ENCODE results near the gene DYNC1LI2. TPM values are rescaled to one million over a fixed set of nuclear protein-coding genes. Genes with fewer than 3 reads are reported as not detected.

Gene DYNC1LI2
- total and polyA plus RNA-seq, 2 of the 8 experiments (the other 6 are each of a cell fraction or from before 2014, with no cell fraction given): 35.0 to 70.8 TPM

- Histone ChIP-seq H4K91ac (replicated peaks; ENCODE audit: insufficient read length, low read length) (no peak overlapping the region), H2BK5ac (ENCODE audit: low read depth, low read length) (no peak overlapping the region), H3K18ac (ENCODE audit: extremely low read depth, low read length) (no peak overlapping the region), H2BK15ac (ENCODE audit: low read length) (no peak overlapping the region), H4K8ac (ENCODE audit: extremely low read depth, insufficient read depth, low read length) (no peak overlapping the region), H3K4me3 (ENCODE audit: extremely low read depth in 1 of 4, insufficient read depth in 2 of 4, low read depth in 3 of 4, low read length in 4 of 4) (no peak overlapping the region), H3K23me2 (ENCODE audit: low read depth, low read length) (0 out of 2 replicates have a peak, but pooled peaks cover 2% of the 10 kb centered on the region), H4K5ac (ENCODE audit: insufficient read length, low read depth, low read length) (no peak overlapping the region), H3K9me3 (ENCODE audit: insufficient read depth in 2 of 2, low read depth in 1 of 2, low read length in 1 of 2) (no peaks in the 10 kb centered on the region), H3K4ac (replicated peaks; ENCODE audit: insufficient read length, low read depth, low read length) (no peak overlapping the region), H3K56ac (replicated peaks; ENCODE audit: insufficient read length, low read depth, low read length) (no peak overlapping the region), H2BK120ac (replicated peaks; ENCODE audit: low read depth, low read length) (no peak overlapping the region), H3K79me2 (ENCODE audit: control insufficient read depth in 1 of 2, insufficient read depth in 2 of 2, low read length in 2 of 2) (no peaks in the 10 kb centered on the region), H3K79me1 (ENCODE audit: low read depth, low read length) (no peaks in the 10 kb centered on the region; the same call in 1 of the 2 replicates), H3K4me2 (ENCODE audit: insufficient read depth in 1 of 2, low read depth in 2 of 2, low read length in 2 of 2) (no peak overlapping the region), H2BK20ac (ENCODE audit: low read length) (no peak overlapping the region), H3K27me3 (replicated peaks in 1 of 4; ENCODE audit: control insufficient read depth in 3 of 4, extremely low read depth in 1 of 4, insufficient read depth in 3 of 4, low read length in 3 of 4) (no peaks in the 10 kb centered on the region), H3K23ac (ENCODE audit: insufficient read length) (no peak overlapping the region), H3K9ac (replicated peaks in 1 of 4; ENCODE audit: extremely low read depth in 1 of 4, low read depth in 3 of 4, low read length in 3 of 4) (no peak overlapping the region), H2BK12ac (ENCODE audit: low read depth, low read length) (no peak overlapping the region), H2AK5ac (ENCODE audit: low read depth, low read length) (no peak overlapping the region), H3K27ac (ENCODE audit: low read depth, low read length) (no peak overlapping the region), H2AFZ (ENCODE audit: low read length) (no peak overlapping the region), H3K4me1 (replicated peaks in 1 of 4; ENCODE audit: control insufficient read depth in 3 of 4, insufficient read depth in 4 of 4, low read length in 3 of 4) (no peaks in the 10 kb centered on the region), H4K20me1 (replicated peaks in 1 of 2; ENCODE audit: control insufficient read depth in 1 of 2, insufficient read depth in 2 of 2, low read length in 2 of 2) (peaks cover 2 to 5% of the 10 kb centered on the region in 2 experiments), H3K36me3 (ENCODE audit: control insufficient read depth in 2 of 4, insufficient read depth in 4 of 4, low read length in 3 of 4) (no peaks in the 10 kb centered on the region; a peak in 1 of 8 replicates), H3K14ac (ENCODE audit: insufficient read length) (no peak overlapping the region)
- FAIRE-seq (no peak), DNase-seq (ENCODE audit: low read depth in 1 of 2, low spot score in 2 of 2) (no peak)
- WGBS, 2 experiments (ENCODE audit: extremely low coverage in 1 of 2, insufficient coverage in 1 of 2, insufficient read length in 1 of 2, insufficient replicate concordance in 2 of 2, low coverage in 1 of 2, low lambda C conversion rate in 2 of 2, missing lambda C conversion rate in 1 of 2): 73% methylated on average over 2 of the region's 2 CpGs; no CpG with 5 or more reads in 1 of the 2 experiments
- ChIA-PET CTCF (ENCODE audit: partially characterized antibody) (interaction anchor here (0.9 to 3.0 kb wide), 8 partner anchors 11 to 74 kb away, joined by 3 to 15 read pairs (median 4); no protein-coding TSS in a partner anchor), POLR2A (ENCODE audit: partially characterized antibody) (interaction anchor here (0.7 to 1.7 kb wide), 9 partner anchors 8 to 132 kb away, joined by 3 to 8 read pairs (median 4); partner anchors contain the start of genes CMTM4 and DYNC1LI2)
- TF ChIP-seq BRCA1 (IDR thresholded peaks at IDR 0.05; ENCODE audit: low read depth, low read length): no peak
These were observed 38.3 kb downstream of the DYNC1LI2 start for GRCh38 chr16:66713076-66713475.
